Mononuclear cell (primary cell): ENCODE data around the gene ATP1A3. TPM values are rescaled to one million over a fixed set of nuclear protein-coding genes. Genes with fewer than 3 reads are reported as not detected.
"Not testable (repeated sequence)": the region's sequence is repeated elsewhere in the genome, so short reads cannot be mapped to it uniquely, and the experiment has no call there.

Experiments
- H3K27me3 ChIP-seq: 2 replicates; pipeline ENCODE4 v1.6.0; 2011; ENCODE audit warnings: low read length, control low read depth; ENCODE audit not compliant: insufficient read depth
- H3K4me1 ChIP-seq: 2 replicates; pipeline ENCODE4 v1.5.1; 2011; ENCODE audit warnings: mild to moderate bottlenecking, low read length, control low read depth; ENCODE audit not compliant: insufficient read depth
- H3K4me3 ChIP-seq: 2 replicates; pipeline ENCODE4 v1.5.1; 2011; ENCODE audit warnings: mild to moderate bottlenecking, low read length, moderate library complexity
- H3K9me3 ChIP-seq: 2 replicates; pipeline ENCODE4 v1.5.1; 2011; ENCODE audit warnings: low read depth, mild to moderate bottlenecking, control low read depth, low read length
- total RNA-seq: library from RNA; depleted of rRNA; stranded (reverse); fragments of >200 nt; gene quantifications from one replicate; pipeline ENCODE4 v1.2.3, GENCODE V29; 2012

The ATP1A3 gene
- total RNA-seq, 1 donor, result 1.7 TPM

- no peaks in the 10 kb centered on the region for H3K9me3 ChIP-seq
- H3K4me1 ChIP-seq, result peaks cover 16% of the 10 kb centered on the region
- no peak overlapping the region for H3K4me3 ChIP-seq
- peaks cover 43% of the 10 kb centered on the region for H3K27me3 ChIP-seq
Observed at GRCh38 chr19:41997851-41998229, 3.8 kb upstream of the ATP1A3 start.

- H3K4me3 ChIP-seq, result no peak overlapping the region
- H3K9me3 ChIP-seq, result no peaks in the 10 kb centered on the region
- H3K27me3 ChIP-seq, result peaks cover 43% of the 10 kb centered on the region
- H3K4me1 ChIP-seq, result peaks cover 16% of the 10 kb centered on the region
Observed at GRCh38 chr19:41997121-41997850, 3.3 kb upstream of the ATP1A3 start.

- peaks cover 16% of the 10 kb centered on the region for H3K4me1 ChIP-seq
- H3K9me3 ChIP-seq, result no peaks in the 10 kb centered on the region
- H3K4me3 ChIP-seq, result no peak overlapping the region
- H3K27me3 ChIP-seq, result peaks cover 43% of the 10 kb centered on the region
Observed at GRCh38 chr19:41995959-41996797, 2.1 kb upstream of the ATP1A3 start.

GRCh38 chr19:41994994-41995958, 1.2 kb upstream of the ATP1A3 start:
- peaks cover 40% of the 10 kb centered on the region for H3K27me3 ChIP-seq
- H3K4me1 ChIP-seq, result peaks cover 16% of the 10 kb centered on the region
- no peak overlapping the region for H3K4me3 ChIP-seq
- H3K9me3 ChIP-seq, result no peaks in the 10 kb centered on the region

GRCh38 chr19:41994521-41994971, 516 bp upstream of the ATP1A3 start:
- no peaks in the 10 kb centered on the region for H3K9me3 ChIP-seq
- H3K27me3 ChIP-seq, result peaks cover 33% of the 10 kb centered on the region
- H3K4me1 ChIP-seq, result peaks cover 16% of the 10 kb centered on the region
- no peak overlapping the region for H3K4me3 ChIP-seq

GRCh38 chr19:41991925-41992569, 2.0 kb downstream of the ATP1A3 start:
- peaks cover 20% of the 10 kb centered on the region for H3K27me3 ChIP-seq
- H3K4me1 ChIP-seq, H3K9me3 ChIP-seq, H3K4me3 ChIP-seq: not testable (repeated sequence)

GRCh38 chr19:41991025-41991424, 3.0 kb downstream of the ATP1A3 start:
- H3K9me3 ChIP-seq, result no peaks in the 10 kb centered on the region
- H3K4me3 ChIP-seq, result no peak overlapping the region
- peaks cover 9% of the 10 kb centered on the region for H3K27me3 ChIP-seq
- H3K4me1 ChIP-seq, result peaks cover 7% of the 10 kb centered on the region

GRCh38 chr19:41990615-41991014, 3.4 kb downstream of the ATP1A3 start:
- Histone ChIP-seq H3K4me3 (no peak overlapping the region), H3K9me3 (no peaks in the 10 kb centered on the region), H3K4me1 (peaks cover 7% of the 10 kb centered on the region), H3K27me3 (peaks cover 6% of the 10 kb centered on the region)

GRCh38 chr19:41990028-41990427, 4.0 kb downstream of the ATP1A3 start:
- Histone ChIP-seq H3K4me3 (no peak overlapping the region), H3K27me3 (peaks cover 5% of the 10 kb centered on the region), H3K4me1 (peaks cover 7% of the 10 kb centered on the region), H3K9me3 (no peaks in the 10 kb centered on the region)

GRCh38 chr19:41988947-41989346, 5.1 kb downstream of the ATP1A3 start:
- Histone ChIP-seq H3K9me3 (no peaks in the 10 kb centered on the region), H3K4me3 (no peak overlapping the region), H3K27me3 (no peaks in the 10 kb centered on the region), H3K4me1 (peaks cover 7% of the 10 kb centered on the region)

GRCh38 chr19:41987141-41987860, 6.7 kb downstream of the ATP1A3 start:
- Histone ChIP-seq H3K4me1 (no peaks in the 10 kb centered on the region), H3K4me3 (no peak overlapping the region), H3K9me3 (no peaks in the 10 kb centered on the region), H3K27me3 (no peaks in the 10 kb centered on the region)

GRCh38 chr19:41984961-41985360, 9.1 kb downstream of the ATP1A3 start:
- no peaks in the 10 kb centered on the region for H3K9me3 ChIP-seq
- H3K4me3 ChIP-seq, result no peak overlapping the region
- no peaks in the 10 kb centered on the region for H3K27me3 ChIP-seq
- no peaks in the 10 kb centered on the region for H3K4me1 ChIP-seq

GRCh38 chr19:41981724-41982123, 12.3 kb downstream of the ATP1A3 start:
- Histone ChIP-seq H3K27me3 (no peaks in the 10 kb centered on the region), H3K4me1 (no peaks in the 10 kb centered on the region), H3K9me3 (no peaks in the 10 kb centered on the region), H3K4me3 (no peak overlapping the region)

GRCh38 chr19:41978470-41978869, 15.6 kb downstream of the ATP1A3 start:
- no peak overlapping the region for H3K4me3 ChIP-seq

More at GRCh38 chr19:41978470-41978869, 15.6 kb downstream of the ATP1A3 start:
- Histone ChIP-seq H3K9me3 (no peaks in the 10 kb centered on the region), H3K4me1 (no peaks in the 10 kb centered on the region), H3K27me3 (no peaks in the 10 kb centered on the region)
